Activated gamma-delta T cell (primary cell): ENCODE data around the gene PNMA8A.

Source experiments
- DNase-seq: peaks from one replicate; lab custom pipeline; 2025; lab: John Stamatoyannopoulos, UW

Gene PNMA8A

GRCh38 chr19:46491975-46492682 lies 20.8 kb upstream of the PNMA8A start:
- no peak for DNase-seq

- DNase-seq: no peak
These were observed 19.4 kb upstream of the PNMA8A start for GRCh38 chr19:46490774-46491173.

- DNase-seq: no peak
These were observed 18.3 kb upstream of the PNMA8A start for GRCh38 chr19:46489445-46490272.

- DNase-seq: no peak
These were observed 17.2 kb upstream of the PNMA8A start for GRCh38 chr19:46488551-46488950.

- DNase-seq: no peak
These were observed 16.6 kb upstream of the PNMA8A start for GRCh38 chr19:46487802-46488445.

- no peak for DNase-seq
These were observed 15.9 kb upstream of the PNMA8A start for GRCh38 chr19:46487178-46487801.

GRCh38 chr19:46486358-46486757 lies 15.0 kb upstream of the PNMA8A start:
- DNase-seq: no peak

GRCh38 chr19:46484656-46485055 lies 13.3 kb upstream of the PNMA8A start:
- DNase-seq: no peak

GRCh38 chr19:46482631-46483030 lies 11.3 kb upstream of the PNMA8A start:
- no peak for DNase-seq

- no peak for DNase-seq
These were observed 10.6 kb upstream of the PNMA8A start for GRCh38 chr19:46481947-46482346.

- DNase-seq: no peak
These were observed 10.0 kb upstream of the PNMA8A start for GRCh38 chr19:46481223-46481848.

GRCh38 chr19:46480415-46480814 lies 9.1 kb upstream of the PNMA8A start:
- DNase-seq: no peak

GRCh38 chr19:46478356-46478986 lies 7.1 kb upstream of the PNMA8A start:
- no peak for DNase-seq

- no peak for DNase-seq
These were observed 4.6 kb upstream of the PNMA8A start for GRCh38 chr19:46475986-46476385.

GRCh38 chr19:46474211-46474610 lies 2.8 kb upstream of the PNMA8A start:
- DNase-seq: no peak

GRCh38 chr19:46472592-46472991 lies 1.2 kb upstream of the PNMA8A start:
- DNase-seq: no peak

- DNase-seq: no peak
These were observed 614 bp upstream of the PNMA8A start for GRCh38 chr19:46471811-46472543.

GRCh38 chr19:46470376-46470775 lies 987 bp downstream of the PNMA8A start:
- DNase-seq: no peak

- DNase-seq: no peak
These were observed 1.7 kb downstream of the PNMA8A start for GRCh38 chr19:46469541-46470185.

- DNase-seq: no peak
These were observed 4.7 kb downstream of the PNMA8A start for GRCh38 chr19:46466536-46467196.
